SU-DHL-6 (cell line): ENCODE measurements around the gene MCUR1.

Source experiments
- EZH2phosphoT487 ChIP-seq: fragments of 200-600 bp; sonication (generic), shearing (Covaris generic); conservative IDR thresholded peaks from 2 replicates; pipeline ENCODE4 v1.6.1; 2018; ENCODE audit warnings: mild to moderate bottlenecking, antibody characterized with exemption, low read length, moderate library complexity, mixed read lengths
- TF ChIP-seq, protein P1 (sequence below): fragments of 200-600 bp; sonication (generic); IDR thresholded peaks from one replicate; pipeline ENCODE4 v1.5.1; 2017; ENCODE audit warnings: antibody characterized with exemption, mild to moderate bottlenecking, low read length, moderate library complexity; ENCODE audit not compliant: insufficient read depth, poor library complexity, severe bottlenecking

GRCh38 chr6:13763740-13764381 lies 50.5 kb downstream of the MCUR1 start:
- TF ChIP-seq, protein P1, sequence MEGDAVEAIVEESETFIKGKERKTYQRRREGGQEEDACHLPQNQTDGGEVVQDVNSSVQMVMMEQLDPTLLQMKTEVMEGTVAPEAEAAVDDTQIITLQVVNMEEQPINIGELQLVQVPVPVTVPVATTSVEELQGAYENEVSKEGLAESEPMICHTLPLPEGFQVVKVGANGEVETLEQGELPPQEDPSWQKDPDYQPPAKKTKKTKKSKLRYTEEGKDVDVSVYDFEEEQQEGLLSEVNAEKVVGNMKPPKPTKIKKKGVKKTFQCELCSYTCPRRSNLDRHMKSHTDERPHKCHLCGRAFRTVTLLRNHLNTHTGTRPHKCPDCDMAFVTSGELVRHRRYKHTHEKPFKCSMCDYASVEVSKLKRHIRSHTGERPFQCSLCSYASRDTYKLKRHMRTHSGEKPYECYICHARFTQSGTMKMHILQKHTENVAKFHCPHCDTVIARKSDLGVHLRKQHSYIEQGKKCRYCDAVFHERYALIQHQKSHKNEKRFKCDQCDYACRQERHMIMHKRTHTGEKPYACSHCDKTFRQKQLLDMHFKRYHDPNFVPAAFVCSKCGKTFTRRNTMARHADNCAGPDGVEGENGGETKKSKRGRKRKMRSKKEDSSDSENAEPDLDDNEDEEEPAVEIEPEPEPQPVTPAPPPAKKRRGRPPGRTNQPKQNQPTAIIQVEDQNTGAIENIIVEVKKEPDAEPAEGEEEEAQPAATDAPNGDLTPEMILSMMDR: no peak
- TF ChIP-seq EZH2phosphoT487: no peak
